HepG2 (cell line): ENCODE measurements around the gene PARP14. TPM values are rescaled to one million over a fixed set of nuclear protein-coding genes. Genes with fewer than 3 reads are reported as not detected.
"Not testable (repeated sequence)": the region's sequence is repeated elsewhere in the genome, so short reads cannot be mapped to it uniquely, and the experiment has no call there.

Source experiments
- DDIT3 ChIP-seq: sonication (generic); formaldehyde crosslinking; IDR thresholded peaks from 2 replicates; pipeline ENCODE4 v1.4.0; 2020; ENCODE audit warnings: mild to moderate bottlenecking, missing genetic modification reagents
- ETV6 ChIP-seq: sonication (generic); formaldehyde crosslinking; conservative IDR thresholded peaks from 2 replicates; pipeline ENCODE4 v1.4.0; 2020; ENCODE audit warnings: missing genetic modification reagents
- HOXD1 ChIP-seq: sonication (generic); formaldehyde crosslinking; IDR thresholded peaks from 2 replicates; pipeline ENCODE4 v1.5.0; 2020; ENCODE audit warnings: missing genetic modification reagents
- KDM5B ChIP-seq: sonication (generic); formaldehyde crosslinking; IDR thresholded peaks from 2 replicates; pipeline ENCODE4 v1.4.0; 2020; ENCODE audit warnings: missing genetic modification reagents, mild to moderate bottlenecking, borderline replicate concordance
- NCOR1 ChIP-seq: fragments of 200-600 bp; sonication (generic); IDR thresholded peaks from 2 replicates; pipeline ENCODE4 v1.7.0; 2017; ENCODE audit warnings: antibody characterized with exemption, low read length, borderline replicate concordance
- NFKBIZ ChIP-seq: IDR thresholded peaks from 2 replicates; pipeline ENCODE4 v1.6.1; 2018; ENCODE audit warnings: missing genetic modification reagents, missing compliant biosample characterization
- NFYC ChIP-seq: IDR thresholded peaks from 2 replicates; pipeline ENCODE4 v1.6.1; 2016; ENCODE audit warnings: missing genetic modification reagents, missing compliant biosample characterization
- NONO ChIP-seq, 2 experiments: fragments of 450-650 bp in 1 of 2; sonication (generic) in 1 of 2; formaldehyde crosslinking in 1 of 2; IDR thresholded peaks in 1 of 2; conservative IDR thresholded peaks in 1 of 2; 2 replicates each; pipeline versions ENCODE4 v1.6.1 to v1.8.0; 2017 to 2022; ENCODE audit warnings: mild to moderate bottlenecking in 1 of 2, missing genetic modification reagents in 1 of 2, moderate library complexity in 1 of 2
- NRL ChIP-seq: sonication (generic); formaldehyde crosslinking; IDR thresholded peaks from 2 replicates; pipeline ENCODE4 v1.5.0; 2020; ENCODE audit warnings: missing genetic modification reagents, mild to moderate bottlenecking, moderate library complexity, borderline replicate concordance
- SALL2 ChIP-seq: sonication (generic); formaldehyde crosslinking; IDR thresholded peaks from 2 replicates; pipeline ENCODE4 v1.8.1; 2023; ENCODE audit warnings: mild to moderate bottlenecking, missing genetic modification reagents, inconsistent platforms
- SIN3A ChIP-seq: IDR thresholded peaks from 2 replicates; pipeline ENCODE4 v1.6.1; 2011; ENCODE audit warnings: low read depth, mild to moderate bottlenecking, control low read depth, low read length, borderline replicate concordance
- TBL1XR1 ChIP-seq: fragments of 150-350 bp; IDR thresholded peaks from 2 replicates; pipeline ENCODE4 v1.6.1; 2014; ENCODE audit warnings: borderline replicate concordance, low read length; ENCODE audit not compliant: partially characterized antibody
- ZBTB34 ChIP-seq: sonication (generic); formaldehyde crosslinking; IDR thresholded peaks from 2 replicates; pipeline ENCODE4 v1.8.0; 2022; ENCODE audit warnings: mild to moderate bottlenecking, missing genetic modification reagents
- ZNF34 ChIP-seq: sonication (generic); formaldehyde crosslinking; IDR thresholded peaks from 2 replicates; pipeline ENCODE4 v1.4.0; 2020; ENCODE audit warnings: mild to moderate bottlenecking, missing genetic modification reagents, borderline replicate concordance
- ZNF383 ChIP-seq: sonication (generic); formaldehyde crosslinking; IDR thresholded peaks from 2 replicates; pipeline ENCODE4 v1.4.0; 2020; ENCODE audit warnings: missing genetic modification reagents, mild to moderate bottlenecking, borderline replicate concordance
- ZNF563 ChIP-seq: sonication (generic); formaldehyde crosslinking; IDR thresholded peaks from 2 replicates; pipeline ENCODE4 v1.8.0; 2022; ENCODE audit warnings: mild to moderate bottlenecking, moderate library complexity, missing genetic modification reagents
- ZNF761 ChIP-seq: sonication (generic); formaldehyde crosslinking; conservative IDR thresholded peaks from 2 replicates; pipeline ENCODE4 v1.4.0; 2020; ENCODE audit warnings: mild to moderate bottlenecking, missing genetic modification reagents
- ZSCAN9 ChIP-seq: IDR thresholded peaks from 2 replicates; pipeline ENCODE4 v1.6.1; 2016; ENCODE audit warnings: borderline replicate concordance
- polyA plus RNA-seq, 8 experiments: library from polyadenylated mRNA; depleted of rRNA in 3 of 8; stranded (reverse) in 7 of 8; unstranded in 1 of 8; fragments of >200 nt; fragmentation: Illumina TruSeq in 4 of 8; extraction: Trizol in 4 of 8; gene quantifications; 2 replicates each; pipeline versions ENCODE4 v1.2.1 to v1.2.3, GENCODE V29; 2011 to 2016; ENCODE audit warnings: low read depth in 4 of 8, missing spikeins in 1 of 8, mixed read lengths in 1 of 8; ENCODE audit not compliant: insufficient read depth in 1 of 8
- total RNA-seq, 5 experiments: library from RNA; depleted of rRNA; stranded (reverse); fragments of >200 nt; fragmentation: Illumina TruSeq; extraction: Trizol; gene quantifications; 2 replicates each; pipeline ENCODE4 v1.2.3, GENCODE V29; 2016; ENCODE audit warnings: low read depth in 1 of 5
- TF ChIP-seq, protein P1 (sequence below): sonication (generic); formaldehyde crosslinking; IDR thresholded peaks from 2 replicates; pipeline ENCODE4 v1.5.1; 2020; ENCODE audit warnings: mild to moderate bottlenecking, missing genetic modification reagents, moderate library complexity

The PARP14 gene
- total and polyA plus RNA-seq, 2 of the 13 experiments (the other 11 are each of a cell fraction or from before 2014, with no cell fraction given) = 9.0 to 19.1 TPM

- TF ChIP-seq HOXD1 (CRISPR knock-in tag) (peak; percentile 97), ZBTB34 (CRISPR knock-in tag) (peak; percentile 85), TBL1XR1 (peak; percentile 94), KDM5B (CRISPR knock-in tag) (peak; percentile 51; the same call in 1 of the 2 replicates), NFKBIZ (CRISPR knock-in tag) (peak; percentile 94), DDIT3 (CRISPR knock-in tag) (peak; percentile 88; the same call in 1 of the 2 replicates), NFYC (peak; percentile 33; the same call in 1 of the 2 replicates), SALL2 (CRISPR knock-in tag) (peak; percentile 87), ZSCAN9 (CRISPR knock-in tag) (peak; percentile 89), ZNF34 (CRISPR knock-in tag) (peak; percentile 66; the same call in 1 of the 2 replicates), ZNF563 (peak; percentile 55; the same call in 1 of the 2 replicates), ETV6 (0 out of 2 replicates have a peak, but pooled peaks have one; percentile 26), ZNF761 (peak; percentile 69; the same call in 1 of the 2 replicates), NONO (CRISPR knock-in tag; conservative IDR thresholded peaks at IDR 0.05) (peak; percentile 95), SIN3A (0 out of 2 replicates have a peak, but pooled peaks have one; percentile 38), NRL (CRISPR knock-in tag) (peak; percentile 58; the same call in 1 of the 2 replicates), NCOR1 (peak; percentile 71; the same call in 1 of the 2 replicates), ZNF383 (0 out of 2 replicates have a peak, but pooled peaks have one; percentile 53)
- not testable (repeated sequence) for TF ChIP-seq NONO (IDR thresholded peaks at IDR 0.05)
- TF ChIP-seq, protein P1, sequence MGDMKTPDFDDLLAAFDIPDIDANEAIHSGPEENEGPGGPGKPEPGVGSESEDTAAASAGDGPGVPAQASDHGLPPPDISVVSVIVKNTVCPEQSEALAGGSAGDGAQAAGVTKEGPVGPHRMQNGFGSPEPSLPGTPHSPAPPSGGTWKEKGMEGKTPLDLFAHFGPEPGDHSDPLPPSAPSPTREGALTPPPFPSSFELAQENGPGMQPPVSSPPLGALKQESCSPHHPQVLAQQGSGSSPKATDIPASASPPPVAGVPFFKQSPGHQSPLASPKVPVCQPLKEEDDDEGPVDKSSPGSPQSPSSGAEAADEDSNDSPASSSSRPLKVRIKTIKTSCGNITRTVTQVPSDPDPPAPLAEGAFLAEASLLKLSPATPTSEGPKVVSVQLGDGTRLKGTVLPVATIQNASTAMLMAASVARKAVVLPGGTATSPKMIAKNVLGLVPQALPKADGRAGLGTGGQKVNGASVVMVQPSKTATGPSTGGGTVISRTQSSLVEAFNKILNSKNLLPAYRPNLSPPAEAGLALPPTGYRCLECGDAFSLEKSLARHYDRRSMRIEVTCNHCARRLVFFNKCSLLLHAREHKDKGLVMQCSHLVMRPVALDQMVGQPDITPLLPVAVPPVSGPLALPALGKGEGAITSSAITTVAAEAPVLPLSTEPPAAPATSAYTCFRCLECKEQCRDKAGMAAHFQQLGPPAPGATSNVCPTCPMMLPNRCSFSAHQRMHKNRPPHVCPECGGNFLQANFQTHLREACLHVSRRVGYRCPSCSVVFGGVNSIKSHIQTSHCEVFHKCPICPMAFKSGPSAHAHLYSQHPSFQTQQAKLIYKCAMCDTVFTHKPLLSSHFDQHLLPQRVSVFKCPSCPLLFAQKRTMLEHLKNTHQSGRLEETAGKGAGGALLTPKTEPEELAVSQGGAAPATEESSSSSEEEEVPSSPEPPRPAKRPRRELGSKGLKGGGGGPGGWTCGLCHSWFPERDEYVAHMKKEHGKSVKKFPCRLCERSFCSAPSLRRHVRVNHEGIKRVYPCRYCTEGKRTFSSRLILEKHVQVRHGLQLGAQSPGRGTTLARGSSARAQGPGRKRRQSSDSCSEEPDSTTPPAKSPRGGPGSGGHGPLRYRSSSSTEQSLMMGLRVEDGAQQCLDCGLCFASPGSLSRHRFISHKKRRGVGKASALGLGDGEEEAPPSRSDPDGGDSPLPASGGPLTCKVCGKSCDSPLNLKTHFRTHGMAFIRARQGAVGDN (CRISPR knock-in tag) = peak; percentile 60
These were observed 29.3 kb upstream of the PARP14 start (continued) for GRCh38 chr3:122651233-122651907.
